ENCODE results near the gene CD101. TPM values are rescaled to one million over a fixed set of nuclear protein-coding genes. Genes with fewer than 3 reads are reported as not detected.

Gene CD101
- total RNA-seq, 1 experiment from 2014 or later, result 1.8 TPM

- no peak overlapping the region for H3K4ac ChIP-seq (ENCODE audit: low read depth, low read length)
- H3K27me3 Mint-ChIP-seq (ENCODE audit: low read depth), result no peaks in the 10 kb centered on the region
- H3K23ac ChIP-seq (ENCODE audit: insufficient read length, low read depth, low read length), result no peak overlapping the region
- TF ChIP-seq, protein P1, sequence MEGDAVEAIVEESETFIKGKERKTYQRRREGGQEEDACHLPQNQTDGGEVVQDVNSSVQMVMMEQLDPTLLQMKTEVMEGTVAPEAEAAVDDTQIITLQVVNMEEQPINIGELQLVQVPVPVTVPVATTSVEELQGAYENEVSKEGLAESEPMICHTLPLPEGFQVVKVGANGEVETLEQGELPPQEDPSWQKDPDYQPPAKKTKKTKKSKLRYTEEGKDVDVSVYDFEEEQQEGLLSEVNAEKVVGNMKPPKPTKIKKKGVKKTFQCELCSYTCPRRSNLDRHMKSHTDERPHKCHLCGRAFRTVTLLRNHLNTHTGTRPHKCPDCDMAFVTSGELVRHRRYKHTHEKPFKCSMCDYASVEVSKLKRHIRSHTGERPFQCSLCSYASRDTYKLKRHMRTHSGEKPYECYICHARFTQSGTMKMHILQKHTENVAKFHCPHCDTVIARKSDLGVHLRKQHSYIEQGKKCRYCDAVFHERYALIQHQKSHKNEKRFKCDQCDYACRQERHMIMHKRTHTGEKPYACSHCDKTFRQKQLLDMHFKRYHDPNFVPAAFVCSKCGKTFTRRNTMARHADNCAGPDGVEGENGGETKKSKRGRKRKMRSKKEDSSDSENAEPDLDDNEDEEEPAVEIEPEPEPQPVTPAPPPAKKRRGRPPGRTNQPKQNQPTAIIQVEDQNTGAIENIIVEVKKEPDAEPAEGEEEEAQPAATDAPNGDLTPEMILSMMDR (conservative IDR thresholded peaks at IDR 0.05), result no peak
- no peaks in the 10 kb centered on the region for H3K4me1 ChIP-seq (ENCODE audit: insufficient read depth, low read length)
- H3K4me2 ChIP-seq (ENCODE audit: insufficient read depth, insufficient read length, low read length), result no peak overlapping the region
- H3T11ph ChIP-seq (ENCODE audit: low read length), result no peak overlapping the region
- no peak overlapping the region for H3K27ac ChIP-seq (ENCODE audit: insufficient read length, low read depth, low read length)
- H2AK5ac ChIP-seq (ENCODE audit: insufficient read length, low read length), result no peak overlapping the region
- H3K27me3 ChIP-seq (ENCODE audit: insufficient read depth, low read length), result no peaks in the 10 kb centered on the region
- H3K27ac Mint-ChIP-seq, result no peak overlapping the region
- no peaks in the 10 kb centered on the region for H3K9me3 Mint-ChIP-seq
- H3K79me1 ChIP-seq (ENCODE audit: insufficient read depth, low read depth, low read length, poor library complexity, severe bottlenecking), result no peaks in the 10 kb centered on the region
- H2AFZ ChIP-seq (ENCODE audit: low read length), result no peak overlapping the region
- no peaks in the 10 kb centered on the region for H3K9me3 ChIP-seq (ENCODE audit: control insufficient read depth, low read depth, low read length)
- peaks cover 6 to 18% of the 10 kb centered on the region in 2 experiments; a peak in 3 of 4 replicates for H3K4me1 Mint-ChIP-seq
- H3K36me3 Mint-ChIP-seq (ENCODE audit: insufficient read depth in 1 of 3, low read depth in 3 of 3), result peaks cover 0 to 3% (median 0%) of the 10 kb centered on the region in 3 experiments; a peak in 1 of 7 replicates
- H3K9ac ChIP-seq (ENCODE audit: extremely low read depth, insufficient read length, low read length), result no peak overlapping the region
- no peak overlapping the region for H4K5ac ChIP-seq (ENCODE audit: insufficient read length, low read depth, low read length)
- H4K91ac ChIP-seq (ENCODE audit: insufficient read length, low read depth, low read length), result no peak overlapping the region
- no peaks in the 10 kb centered on the region for H4K20me1 ChIP-seq (ENCODE audit: control insufficient read depth, insufficient read depth, insufficient read length)
- DNase-seq, result no peak
- H2BK5ac ChIP-seq (ENCODE audit: insufficient read length, low read length), result no peak overlapping the region
- H3K18ac ChIP-seq (ENCODE audit: insufficient read length, low read depth, low read length), result no peak overlapping the region
- no peak overlapping the region for H3K4me3 Mint-ChIP-seq
- H2BK15ac ChIP-seq (ENCODE audit: low read depth, low read length), result no peak overlapping the region
- no peaks in the 10 kb centered on the region for H3K79me2 ChIP-seq (ENCODE audit: insufficient read depth, low read length)
- peaks cover 3% of the 10 kb centered on the region for H3K23me2 ChIP-seq (ENCODE audit: insufficient read length, low read depth, low read length, poor library complexity, severe bottlenecking)
- H2BK120ac ChIP-seq (ENCODE audit: low read depth, low read length, poor library complexity, severe bottlenecking), result no peak overlapping the region
- H3K14ac ChIP-seq (ENCODE audit: insufficient read depth, low read length), result no peak overlapping the region
- no peak overlapping the region for H3K56ac ChIP-seq (ENCODE audit: insufficient read length, low read depth, low read length)
- no peak overlapping the region for H2BK12ac ChIP-seq (ENCODE audit: insufficient read length, low read depth, low read length)
- H2BK20ac ChIP-seq (ENCODE audit: low read depth, low read length, poor library complexity, severe bottlenecking), result no peak overlapping the region
- no peak overlapping the region for H4K8ac ChIP-seq (replicated peaks; ENCODE audit: insufficient read length, low read depth, low read length)
These were observed 52.5 kb downstream of the CD101 start for GRCh38 chr1:117054068-117054467.

Data from H9 (cell line).